HCT116 (cell line): ENCODE data around the gene PDE9A. TPM values are rescaled to one million over a fixed set of nuclear protein-coding genes. Genes with fewer than 3 reads are reported as not detected.

Source experiments
- ATAC-seq: fragments of 200-7000 bp; cut with Tn5 transposase; 2 replicates; pipeline ENCODE4 v1.9.1; 2020; ENCODE audit warnings: mild to moderate bottlenecking, moderate library complexity
- BruUV-seq: library from RNA; stranded (reverse); fragments of 400-500 nt; replicated peaks from 2 replicates; lab custom pipeline; 2021; lab: Mats Ljungman, UMichigan
- CTCF ChIA-PET: fragments of 300-600 bp; sonication (Branson Sonifier 250); formaldehyde crosslinking; loops from one replicate; lab custom pipeline; 2021; ENCODE audit warnings: antibody characterized with exemption; lab: Charles Lee
- POLR2A ChIA-PET: fragments of 300-600, 350-600 bp; sonication (Branson Sonifier 250); formaldehyde crosslinking; loops from one replicate; lab custom pipeline; 2021; ENCODE audit warnings: antibody characterized with exemption; lab: Charles Lee
- RAD21 ChIA-PET, 2 experiments: fragments of 300-600 bp; sonication (Branson Sonifier 250); formaldehyde crosslinking; loops; one replicate each; lab custom pipeline; 2023; ENCODE audit warnings: low total read pairs in 2 of 2; ENCODE audit not compliant: uncharacterized antibody in 2 of 2, unreplicated experiment in 2 of 2, low non-redundant PET in 1 of 2; lab: Charles Lee
- DNase-seq: peaks from one replicate; pipeline ENCODE4 v3.0.0-alpha.2; 2010; ENCODE audit warnings: low read depth, low spot score
- H2AFZ ChIP-seq: fragments of 200-600 bp; shearing (Covaris generic), sonication (generic); 2 replicates; pipeline ENCODE4 v1.6.1; 2017; ENCODE audit warnings: low read depth, mixed run types, mixed read lengths, antibody characterized with exemption, low read length; ENCODE audit not compliant: poor library complexity, severe bottlenecking
- H3K27ac ChIP-seq: 2 replicates; pipeline ENCODE4 v1.5.1; 2012; ENCODE audit warnings: low read depth, low read length
- H3K27me3 ChIP-seq: fragments of 200-600 bp; sonication (generic); 2 replicates; pipeline ENCODE4 v1.6.1; 2016; ENCODE audit warnings: mixed run types, low read length, mixed read lengths; ENCODE audit not compliant: insufficient read depth
- H3K36me3 ChIP-seq, 2 experiments: fragments of 200-500 bp in 1 of 2; fragments of 200-600 bp in 1 of 2; sonication (Bioruptor generic) in 1 of 2; sonication (generic) in 1 of 2; 2 replicates each; pipeline versions ENCODE4 v1.5.1 to v1.6.1; 2014 to 2016; ENCODE audit warnings: low read length in 2 of 2, inconsistent platforms in 1 of 2, mixed read lengths in 1 of 2, mixed run types in 1 of 2; ENCODE audit not compliant: insufficient read depth in 2 of 2, control insufficient read depth in 1 of 2
- H3K4me1 ChIP-seq, 2 experiments: fragments of 200-600 bp in 1 of 2; sonication (generic) in 1 of 2; 2 replicates each; pipeline versions ENCODE4 v1.5.1 to v1.6.1; 2012 to 2017; ENCODE audit warnings: low read length in 2 of 2, inconsistent platforms in 1 of 2, mild to moderate bottlenecking in 1 of 2, mixed read lengths in 1 of 2, mixed run types in 1 of 2, moderate library complexity in 1 of 2; ENCODE audit not compliant: insufficient read depth in 2 of 2, control insufficient read depth in 1 of 2
- H3K4me2 ChIP-seq: fragments of 200-600 bp; sonication (generic); 2 replicates; pipeline ENCODE4 v1.6.1; 2017; ENCODE audit warnings: mixed run types, low read length, mixed read lengths
- H3K4me3 ChIP-seq, 2 experiments: fragments of 200-600 bp in 1 of 2; sonication (generic) in 1 of 2; replicated peaks in 1 of 2; 2 replicates each; pipeline ENCODE4 v1.5.1; 2011 to 2016; ENCODE audit warnings: low read length in 2 of 2, control low read depth in 1 of 2, low read depth in 1 of 2, mild to moderate bottlenecking in 1 of 2, mixed read lengths in 1 of 2, mixed run types in 1 of 2
- H3K79me2 ChIP-seq: fragments of 200-600 bp; sonication (generic); 2 replicates; pipeline ENCODE4 v1.6.1; 2017; ENCODE audit warnings: mild to moderate bottlenecking, mixed run types, low read length, moderate library complexity, mixed read lengths; ENCODE audit not compliant: insufficient read depth
- H3K9ac ChIP-seq: fragments of 200-600 bp; sonication (generic); 2 replicates; pipeline ENCODE4 v1.6.1; 2016; ENCODE audit warnings: low read length, mixed read lengths
- H3K9me2 ChIP-seq: fragments of 200-600 bp; sonication (generic), shearing (Covaris generic); 2 replicates; pipeline ENCODE4 v1.6.1; 2017; ENCODE audit warnings: mixed run types, mild to moderate bottlenecking, moderate library complexity; ENCODE audit not compliant: insufficient read depth
- H3K9me3 ChIP-seq, 2 experiments: fragments of 200-500 bp in 1 of 2; fragments of 200-600 bp in 1 of 2; sonication (Bioruptor generic) in 1 of 2; sonication (generic) in 1 of 2; 2 replicates each; pipeline ENCODE4 v1.6.1; 2014 to 2017; ENCODE audit warnings: low read length in 2 of 2, mixed read lengths in 2 of 2, inconsistent platforms in 1 of 2, low read depth in 1 of 2, mild to moderate bottlenecking in 1 of 2, mixed run types in 1 of 2, moderate library complexity in 1 of 2; ENCODE audit not compliant: control insufficient read depth in 1 of 2, insufficient read depth in 1 of 2
- H4K20me1 ChIP-seq: fragments of 200-600 bp; sonication (generic), shearing (Covaris generic); 2 replicates; pipeline ENCODE4 v1.6.1; 2017; ENCODE audit warnings: mixed run types, mild to moderate bottlenecking, moderate library complexity; ENCODE audit not compliant: insufficient read depth
- CBX3 ChIP-seq: IDR thresholded peaks from 2 replicates; pipeline ENCODE4 v1.6.1; 2012; ENCODE audit warnings: low read depth
- CEBPB ChIP-seq: IDR thresholded peaks from 2 replicates; pipeline ENCODE4 v1.6.1; 2012; ENCODE audit warnings: low read depth
- EGR1 ChIP-seq: IDR thresholded peaks from 2 replicates; pipeline ENCODE4 v1.6.1; 2012; ENCODE audit warnings: low read depth
- ELF1 ChIP-seq: IDR thresholded peaks from 2 replicates; pipeline ENCODE4 v1.6.1; 2012; ENCODE audit warnings: low read depth, borderline replicate concordance
- EZH2 ChIP-seq: fragments of 200-600 bp; sonication (generic); IDR thresholded peaks from 2 replicates; pipeline ENCODE4 v1.6.1; 2017; ENCODE audit warnings: antibody characterized with exemption, mixed run types
- EZH2phosphoT487 ChIP-seq: fragments of 200-600 bp; IDR thresholded peaks from 2 replicates; pipeline ENCODE4 v1.6.1; 2018; ENCODE audit warnings: antibody characterized with exemption, borderline replicate concordance
- FOSL1 ChIP-seq: IDR thresholded peaks from 2 replicates; pipeline ENCODE4 v1.6.1; 2012; ENCODE audit warnings: low read depth
- JUND ChIP-seq: IDR thresholded peaks from 2 replicates; pipeline ENCODE4 v1.6.1; 2012
- POLR2A ChIP-seq: IDR thresholded peaks from 2 replicates; pipeline ENCODE4 v1.7.0; 2011; ENCODE audit warnings: borderline replicate concordance; ENCODE audit not compliant: insufficient read depth, insufficient read length; ENCODE audit errors: extremely low read depth
- POLR2AphosphoS5 ChIP-seq: IDR thresholded peaks from 2 replicates; pipeline ENCODE4 v1.6.1; 2011; ENCODE audit warnings: mild to moderate bottlenecking, low read depth, low read length, moderate library complexity
- RAD21 ChIP-seq: IDR thresholded peaks from 2 replicates; pipeline ENCODE4 v1.6.1; 2012; ENCODE audit warnings: low read depth, mild to moderate bottlenecking
- SIN3A ChIP-seq: IDR thresholded peaks from 2 replicates; pipeline ENCODE4 v1.6.1; 2012; ENCODE audit warnings: low read depth
- SP1 ChIP-seq: IDR thresholded peaks from 2 replicates; pipeline ENCODE4 v1.6.1; 2012; ENCODE audit warnings: low read depth
- SRF ChIP-seq: IDR thresholded peaks from 2 replicates; pipeline ENCODE4 v1.6.1; 2012; ENCODE audit warnings: low read depth
- YY1 ChIP-seq: IDR thresholded peaks from 2 replicates; pipeline ENCODE4 v1.6.1; 2011; ENCODE audit warnings: low read length, low read depth, moderate library complexity, mild to moderate bottlenecking; ENCODE audit not compliant: insufficient replicate concordance; ENCODE audit errors: extremely low read depth
- ZFX ChIP-seq: fragments of 450-650 bp; IDR thresholded peaks from 2 replicates; pipeline ENCODE4 v1.6.1; 2017
- intact Hi-C: fragments of 100-400 bp; cut with micrococcal nuclease; formaldehyde crosslinking; loops from 2 replicates; pipeline ENCODE4 v1.10.0; 2022
- total RNA-seq: library from RNA; stranded (reverse); gene quantifications from one replicate; pipeline ENCODE4 v1.2.1, GENCODE V29; 2021; ENCODE audit not compliant: unreplicated experiment
- TF ChIP-seq, protein P1 (sequence below): IDR thresholded peaks from 2 replicates; pipeline ENCODE4 v1.6.1; 2012
- TF ChIP-seq, protein P2 (sequence below), 3 experiments: fragments of 200-600 bp in 1 of 3; sonication (generic) in 1 of 3; IDR thresholded peaks in 2 of 3; conservative IDR thresholded peaks in 1 of 3; 2 replicates each; pipeline ENCODE4 v1.5.1; 2012 to 2017; ENCODE audit warnings: low read depth in 2 of 3, low read length in 2 of 3, antibody characterized with exemption in 1 of 3, borderline replicate concordance in 1 of 3, control low read depth in 1 of 3, mild to moderate bottlenecking in 1 of 3, mixed read lengths in 1 of 3, mixed run types in 1 of 3, moderate library complexity in 1 of 3; ENCODE audit not compliant: insufficient read depth in 1 of 3
- TF ChIP-seq, protein P3 (sequence below): IDR thresholded peaks from 2 replicates; pipeline ENCODE4 v1.6.1; 2012; ENCODE audit warnings: low read depth
- TF ChIP-seq, protein P4 (sequence below): IDR thresholded peaks from 2 replicates; pipeline ENCODE4 v1.6.1; 2012

The PDE9A gene
- total RNA-seq, 1 experiment from 2014 or later: 31.4 TPM

DNA sequence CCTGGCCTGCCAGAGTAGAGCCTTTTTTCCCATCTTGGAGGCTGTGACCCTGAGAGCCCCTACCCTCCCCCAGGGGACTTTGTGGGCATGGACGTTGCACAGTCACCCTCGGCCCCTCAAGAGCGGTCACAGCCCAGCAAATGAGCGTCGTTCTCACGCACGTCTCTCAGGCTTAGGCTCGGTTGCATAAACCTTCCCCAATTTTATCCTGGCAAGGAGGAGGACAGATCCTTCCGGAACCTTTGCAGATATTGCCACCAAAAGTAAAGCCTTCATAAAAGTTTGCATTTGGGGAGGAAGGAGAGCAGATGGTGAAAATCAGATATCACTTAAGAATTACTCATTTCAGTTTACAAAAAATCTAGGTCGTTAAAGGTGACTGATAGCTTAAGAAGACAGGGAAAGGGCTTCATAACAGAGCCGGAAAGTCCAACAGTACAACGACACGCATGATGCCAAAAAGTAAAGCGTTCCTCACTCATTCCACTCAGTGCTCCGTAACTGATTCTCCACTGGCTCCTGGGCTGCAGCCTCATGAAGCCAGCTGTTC, 29.3 kb downstream of the PDE9A start:
- no peaks in the 10 kb centered on the region for H3K9me2 ChIP-seq
- no peak overlapping the region for H3K27ac ChIP-seq
- intact Hi-C loops: no loop called here
- no peak overlapping the region for H3K4me3 ChIP-seq
- H3K36me3 ChIP-seq: no peaks in the 10 kb centered on the region
- no peaks in the 10 kb centered on the region for H3K79me2 ChIP-seq
- TF ChIP-seq FOSL1 (no peak), EZH2 (no peak), CBX3 (no peak), YY1 (no peak), RAD21 (no peak), SRF (no peak), SP1 (no peak), SIN3A (no peak), JUND (no peak), POLR2AphosphoS5 (no peak), CEBPB (no peak), ZFX (no peak), EGR1 (no peak), ELF1 (no peak), EZH2phosphoT487 (no peak), POLR2A (no peak)
- TF ChIP-seq, protein P1, sequence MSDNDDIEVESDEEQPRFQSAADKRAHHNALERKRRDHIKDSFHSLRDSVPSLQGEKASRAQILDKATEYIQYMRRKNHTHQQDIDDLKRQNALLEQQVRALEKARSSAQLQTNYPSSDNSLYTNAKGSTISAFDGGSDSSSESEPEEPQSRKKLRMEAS: no peak
- TF ChIP-seq, protein P2, sequence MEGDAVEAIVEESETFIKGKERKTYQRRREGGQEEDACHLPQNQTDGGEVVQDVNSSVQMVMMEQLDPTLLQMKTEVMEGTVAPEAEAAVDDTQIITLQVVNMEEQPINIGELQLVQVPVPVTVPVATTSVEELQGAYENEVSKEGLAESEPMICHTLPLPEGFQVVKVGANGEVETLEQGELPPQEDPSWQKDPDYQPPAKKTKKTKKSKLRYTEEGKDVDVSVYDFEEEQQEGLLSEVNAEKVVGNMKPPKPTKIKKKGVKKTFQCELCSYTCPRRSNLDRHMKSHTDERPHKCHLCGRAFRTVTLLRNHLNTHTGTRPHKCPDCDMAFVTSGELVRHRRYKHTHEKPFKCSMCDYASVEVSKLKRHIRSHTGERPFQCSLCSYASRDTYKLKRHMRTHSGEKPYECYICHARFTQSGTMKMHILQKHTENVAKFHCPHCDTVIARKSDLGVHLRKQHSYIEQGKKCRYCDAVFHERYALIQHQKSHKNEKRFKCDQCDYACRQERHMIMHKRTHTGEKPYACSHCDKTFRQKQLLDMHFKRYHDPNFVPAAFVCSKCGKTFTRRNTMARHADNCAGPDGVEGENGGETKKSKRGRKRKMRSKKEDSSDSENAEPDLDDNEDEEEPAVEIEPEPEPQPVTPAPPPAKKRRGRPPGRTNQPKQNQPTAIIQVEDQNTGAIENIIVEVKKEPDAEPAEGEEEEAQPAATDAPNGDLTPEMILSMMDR (IDR thresholded peaks at IDR 0.05 in 2 of 3, conservative IDR thresholded peaks at IDR 0.05 in 1 of 3; ENCODE audit: borderline replicate concordance in 1 of 3, insufficient read depth in 1 of 3, low read depth in 2 of 3, low read length in 2 of 3): no peak
- TF ChIP-seq, protein P3, sequence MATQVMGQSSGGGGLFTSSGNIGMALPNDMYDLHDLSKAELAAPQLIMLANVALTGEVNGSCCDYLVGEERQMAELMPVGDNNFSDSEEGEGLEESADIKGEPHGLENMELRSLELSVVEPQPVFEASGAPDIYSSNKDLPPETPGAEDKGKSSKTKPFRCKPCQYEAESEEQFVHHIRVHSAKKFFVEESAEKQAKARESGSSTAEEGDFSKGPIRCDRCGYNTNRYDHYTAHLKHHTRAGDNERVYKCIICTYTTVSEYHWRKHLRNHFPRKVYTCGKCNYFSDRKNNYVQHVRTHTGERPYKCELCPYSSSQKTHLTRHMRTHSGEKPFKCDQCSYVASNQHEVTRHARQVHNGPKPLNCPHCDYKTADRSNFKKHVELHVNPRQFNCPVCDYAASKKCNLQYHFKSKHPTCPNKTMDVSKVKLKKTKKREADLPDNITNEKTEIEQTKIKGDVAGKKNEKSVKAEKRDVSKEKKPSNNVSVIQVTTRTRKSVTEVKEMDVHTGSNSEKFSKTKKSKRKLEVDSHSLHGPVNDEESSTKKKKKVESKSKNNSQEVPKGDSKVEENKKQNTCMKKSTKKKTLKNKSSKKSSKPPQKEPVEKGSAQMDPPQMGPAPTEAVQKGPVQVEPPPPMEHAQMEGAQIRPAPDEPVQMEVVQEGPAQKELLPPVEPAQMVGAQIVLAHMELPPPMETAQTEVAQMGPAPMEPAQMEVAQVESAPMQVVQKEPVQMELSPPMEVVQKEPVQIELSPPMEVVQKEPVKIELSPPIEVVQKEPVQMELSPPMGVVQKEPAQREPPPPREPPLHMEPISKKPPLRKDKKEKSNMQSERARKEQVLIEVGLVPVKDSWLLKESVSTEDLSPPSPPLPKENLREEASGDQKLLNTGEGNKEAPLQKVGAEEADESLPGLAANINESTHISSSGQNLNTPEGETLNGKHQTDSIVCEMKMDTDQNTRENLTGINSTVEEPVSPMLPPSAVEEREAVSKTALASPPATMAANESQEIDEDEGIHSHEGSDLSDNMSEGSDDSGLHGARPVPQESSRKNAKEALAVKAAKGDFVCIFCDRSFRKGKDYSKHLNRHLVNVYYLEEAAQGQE: no peak
- TF ChIP-seq, protein P4, sequence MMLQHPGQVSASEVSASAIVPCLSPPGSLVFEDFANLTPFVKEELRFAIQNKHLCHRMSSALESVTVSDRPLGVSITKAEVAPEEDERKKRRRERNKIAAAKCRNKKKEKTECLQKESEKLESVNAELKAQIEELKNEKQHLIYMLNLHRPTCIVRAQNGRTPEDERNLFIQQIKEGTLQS: no peak
- ChIA-PET POLR2A (no interaction called here), RAD21 (no interaction called here), CTCF (no interaction called here)
- H4K20me1 ChIP-seq: no peaks in the 10 kb centered on the region
- BruUV-seq: no TSS peak
- no peak overlapping the region for H3K9ac ChIP-seq
- DNase-seq: no peak
- ATAC-seq: no peak
- no peaks in the 10 kb centered on the region for H3K9me3 ChIP-seq
- no peaks in the 10 kb centered on the region for H3K27me3 ChIP-seq
- no peak overlapping the region for H3K4me2 ChIP-seq
- H3K4me1 ChIP-seq: peaks cover 0 to 2% of the 10 kb centered on the region in 2 experiments; a peak in 1 of 4 replicates
- no peak overlapping the region for H2AFZ ChIP-seq
